DOHH2 (cell line): ENCODE measurements around the gene PCP4.

Source experiments
- EZH2phosphoT487 ChIP-seq: fragments of 200-600 bp; sonication (generic); IDR thresholded peaks from 2 replicates; pipeline ENCODE4 v1.6.1; 2017; ENCODE audit warnings: borderline replicate concordance, mild to moderate bottlenecking, antibody characterized with exemption, low read length, moderate library complexity, mixed read lengths
- TF ChIP-seq, protein P1 (sequence below): fragments of 200-600 bp; sonication (generic); IDR thresholded peaks from one replicate; pipeline ENCODE4 v1.5.1; 2014; ENCODE audit warnings: antibody characterized with exemption, mild to moderate bottlenecking, low read depth, low read length; ENCODE audit not compliant: poor library complexity, severe bottlenecking

DNA sequence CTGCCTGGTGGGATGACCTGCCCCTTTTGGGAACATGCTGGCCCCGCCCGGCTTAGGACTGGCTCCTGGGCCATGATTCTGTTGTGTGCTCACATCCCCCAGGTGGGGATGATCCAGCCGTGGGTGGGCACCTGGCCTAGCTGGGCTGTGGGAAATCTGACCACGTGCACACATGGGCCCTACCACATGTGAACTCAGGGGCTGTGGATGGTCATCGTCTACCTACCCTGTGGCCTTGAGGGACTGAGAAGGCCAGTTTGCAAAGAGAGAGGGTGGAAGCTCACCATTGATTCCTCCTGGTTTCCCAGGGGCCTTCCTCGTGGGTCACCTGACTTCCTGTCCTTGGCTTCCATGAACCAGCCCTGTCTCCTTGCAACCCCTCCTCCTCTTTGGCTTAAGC is 19.4 kb upstream of the PCP4 start:
- TF ChIP-seq, protein P1, sequence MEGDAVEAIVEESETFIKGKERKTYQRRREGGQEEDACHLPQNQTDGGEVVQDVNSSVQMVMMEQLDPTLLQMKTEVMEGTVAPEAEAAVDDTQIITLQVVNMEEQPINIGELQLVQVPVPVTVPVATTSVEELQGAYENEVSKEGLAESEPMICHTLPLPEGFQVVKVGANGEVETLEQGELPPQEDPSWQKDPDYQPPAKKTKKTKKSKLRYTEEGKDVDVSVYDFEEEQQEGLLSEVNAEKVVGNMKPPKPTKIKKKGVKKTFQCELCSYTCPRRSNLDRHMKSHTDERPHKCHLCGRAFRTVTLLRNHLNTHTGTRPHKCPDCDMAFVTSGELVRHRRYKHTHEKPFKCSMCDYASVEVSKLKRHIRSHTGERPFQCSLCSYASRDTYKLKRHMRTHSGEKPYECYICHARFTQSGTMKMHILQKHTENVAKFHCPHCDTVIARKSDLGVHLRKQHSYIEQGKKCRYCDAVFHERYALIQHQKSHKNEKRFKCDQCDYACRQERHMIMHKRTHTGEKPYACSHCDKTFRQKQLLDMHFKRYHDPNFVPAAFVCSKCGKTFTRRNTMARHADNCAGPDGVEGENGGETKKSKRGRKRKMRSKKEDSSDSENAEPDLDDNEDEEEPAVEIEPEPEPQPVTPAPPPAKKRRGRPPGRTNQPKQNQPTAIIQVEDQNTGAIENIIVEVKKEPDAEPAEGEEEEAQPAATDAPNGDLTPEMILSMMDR, result no peak
- TF ChIP-seq EZH2phosphoT487, result no peak
